Psoas muscle (tissue), 8 donors: ENCODE results near the gene FPGS. TPM values are rescaled to one million over a fixed set of nuclear protein-coding genes. Genes with fewer than 3 reads are reported as not detected.

Experiments
- ATAC-seq, 4 donors: fragments of 200-7000 bp; cut with Tn5 transposase; one replicate each; pipeline ENCODE4 v1.9.1; 2020; ENCODE audit warnings: moderate library complexity in 3 of 4, mild to moderate bottlenecking in 2 of 4
- DNase-seq, 2 donors: peaks; one replicate each; pipeline ENCODE4 v3.0.0-alpha.2; 2020
- H3K27ac ChIP-seq: fragments of 200-600 bp; one replicate; pipeline ENCODE4 v1.8.0; 2022
- H3K27me3 ChIP-seq, 3 donors: fragments of 200-600 bp in 1 of 3; one replicate each; pipeline versions ENCODE4 v1.6.1 to v1.8.0; 2013 to 2022; ENCODE audit warnings: low read length in 2 of 3, mild to moderate bottlenecking in 2 of 3, moderate library complexity in 1 of 3; ENCODE audit not compliant: insufficient read depth in 3 of 3
- H3K36me3 ChIP-seq, 2 donors: fragments of 200-600 bp in 1 of 2; one replicate each; pipeline versions ENCODE4 v1.6.1 to v1.8.0; 2013 to 2022; ENCODE audit warnings: low read depth in 1 of 2, mild to moderate bottlenecking in 1 of 2, moderate library complexity in 1 of 2; ENCODE audit not compliant: insufficient read depth in 1 of 2
- H3K4me1 ChIP-seq: fragments of 200-600 bp; one replicate; pipeline ENCODE4 v1.8.0; 2022
- H3K4me3 ChIP-seq: fragments of 200-600 bp; one replicate; pipeline ENCODE4 v1.8.0; 2022; ENCODE audit warnings: mild to moderate bottlenecking
- H3K9me3 ChIP-seq: fragments of 200-600 bp; one replicate; pipeline ENCODE4 v1.8.0; 2022
- WGBS, 3 donors: extraction: QIAGEN DNeasy Blood & Tissue Kit; methylation state at CpG; one replicate each; pipeline versions ENCODE4 v1.1.6 to v1.1.7; 2013; 5-methylcytosine and 5-hydroxymethylcytosine counted together
- intact Hi-C, 2 donors: fragments of 100-400 bp; cut with DNase I; formaldehyde crosslinking; loops; one replicate each; pipeline versions ENCODE4 v1.11.0 to v1.14.2; 2022
- polyA plus RNA-seq, 3 donors: library from polyadenylated mRNA; stranded (reverse); fragments of 200-250 nt; gene quantifications; one replicate each; pipeline ENCODE4 v1.2.3, GENCODE V29; 2013
- total RNA-seq, 4 donors: library from RNA; stranded (reverse); fragmentation: NEBNext Ultra II Directional in 2 of 4; extraction: Animal tissue kit (Norgen Biotek cat#: 25700) in 2 of 4; gene quantifications; one replicate each; pipeline versions ENCODE4 v1.2.1 to v1.2.4, GENCODE V29; 2021 to 2023
- TF ChIP-seq, protein P1 (sequence below): fragments of 200-600 bp; IDR thresholded peaks from one replicate; pipeline ENCODE4 v1.8.0; 2022; ENCODE audit warnings: antibody characterized with exemption
- donor health status: healthy with polysubstance abuse.
- donor health status: DM: no; HTN: no; CAD: no; lungs with moderate emphysema.
- donor health status: Bipolar disorder and iron deficiency.
- donor health status: healthy.
- donor health status: DM: yes; HTN: yes; CAD: no.
- donor health status: DM: no; HTN: no; CAD: no.
- donor health status: DM: no; HTN: no; CAD: no.
- donor health status: DM: yes; HTN: yes; CAD: no.

The FPGS gene
- total and polyA plus RNA-seq, 7 donors, result 21.9 to 61.9 (median 39.7) TPM

DNA sequence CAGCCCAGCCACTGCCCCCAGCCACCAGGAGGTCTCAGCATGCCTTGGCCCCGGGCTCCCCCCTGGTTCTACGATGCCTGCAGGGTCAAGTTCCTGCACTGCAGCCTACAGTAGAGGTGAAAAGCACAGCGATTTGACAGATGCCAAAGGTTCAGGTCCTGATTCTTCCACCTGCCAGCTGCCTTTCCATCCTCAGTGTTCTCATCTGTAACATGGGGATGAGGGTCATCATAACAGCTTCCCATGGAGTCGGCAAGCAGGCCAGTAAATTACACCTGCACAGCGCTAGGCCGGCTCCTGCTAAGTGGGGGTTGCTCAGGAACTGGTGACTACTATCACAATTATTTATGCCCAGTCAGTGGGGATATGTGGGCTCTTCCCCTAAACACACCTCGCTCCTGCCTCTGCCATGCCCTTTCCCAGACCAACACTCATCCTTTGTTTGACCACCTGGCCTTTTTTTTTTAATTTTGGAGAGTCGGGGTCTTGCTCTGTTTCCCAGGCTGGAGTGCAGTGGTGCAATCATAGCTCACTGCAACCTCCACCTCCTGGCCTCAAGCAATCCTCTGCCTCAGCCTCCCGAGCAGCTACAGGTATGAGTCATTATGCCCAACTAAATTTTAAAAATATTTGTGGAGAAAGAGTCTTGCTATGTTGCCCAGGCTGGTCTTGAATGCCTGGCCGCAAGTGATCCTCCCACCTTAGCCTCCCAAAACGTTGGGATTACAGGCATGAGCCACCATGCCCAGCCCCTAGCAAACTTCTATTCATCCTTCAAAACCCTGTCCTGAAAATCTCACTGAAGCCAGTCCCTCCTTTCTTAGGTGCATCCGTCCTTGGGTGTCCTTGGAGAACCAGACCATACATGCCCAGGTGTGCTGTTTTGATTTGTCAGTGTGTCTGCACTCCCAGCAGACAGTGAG lies 45.4 kb downstream of the FPGS start:
- TF ChIP-seq, protein P1, sequence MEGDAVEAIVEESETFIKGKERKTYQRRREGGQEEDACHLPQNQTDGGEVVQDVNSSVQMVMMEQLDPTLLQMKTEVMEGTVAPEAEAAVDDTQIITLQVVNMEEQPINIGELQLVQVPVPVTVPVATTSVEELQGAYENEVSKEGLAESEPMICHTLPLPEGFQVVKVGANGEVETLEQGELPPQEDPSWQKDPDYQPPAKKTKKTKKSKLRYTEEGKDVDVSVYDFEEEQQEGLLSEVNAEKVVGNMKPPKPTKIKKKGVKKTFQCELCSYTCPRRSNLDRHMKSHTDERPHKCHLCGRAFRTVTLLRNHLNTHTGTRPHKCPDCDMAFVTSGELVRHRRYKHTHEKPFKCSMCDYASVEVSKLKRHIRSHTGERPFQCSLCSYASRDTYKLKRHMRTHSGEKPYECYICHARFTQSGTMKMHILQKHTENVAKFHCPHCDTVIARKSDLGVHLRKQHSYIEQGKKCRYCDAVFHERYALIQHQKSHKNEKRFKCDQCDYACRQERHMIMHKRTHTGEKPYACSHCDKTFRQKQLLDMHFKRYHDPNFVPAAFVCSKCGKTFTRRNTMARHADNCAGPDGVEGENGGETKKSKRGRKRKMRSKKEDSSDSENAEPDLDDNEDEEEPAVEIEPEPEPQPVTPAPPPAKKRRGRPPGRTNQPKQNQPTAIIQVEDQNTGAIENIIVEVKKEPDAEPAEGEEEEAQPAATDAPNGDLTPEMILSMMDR, result no peak
- Histone ChIP-seq H3K9me3 (no peaks in the 10 kb centered on the region), H3K36me3 (peaks cover 0 to 13% of the 10 kb centered on the region in 2 donors), H3K27ac (no peak overlapping the region), H3K27me3 (no peaks in the 10 kb centered on the region), H3K4me3 (peak overlapping the region; percentile 74), H3K4me1 (peaks cover 6% of the 10 kb centered on the region)
- intact Hi-C loops, result no loop called here
- no peak for DNase-seq
- 76 to 77% (median 76%) methylated on average over 12 of the region's 12 CpGs for WGBS, 3 donors
- ATAC-seq, result no peak

DNA sequence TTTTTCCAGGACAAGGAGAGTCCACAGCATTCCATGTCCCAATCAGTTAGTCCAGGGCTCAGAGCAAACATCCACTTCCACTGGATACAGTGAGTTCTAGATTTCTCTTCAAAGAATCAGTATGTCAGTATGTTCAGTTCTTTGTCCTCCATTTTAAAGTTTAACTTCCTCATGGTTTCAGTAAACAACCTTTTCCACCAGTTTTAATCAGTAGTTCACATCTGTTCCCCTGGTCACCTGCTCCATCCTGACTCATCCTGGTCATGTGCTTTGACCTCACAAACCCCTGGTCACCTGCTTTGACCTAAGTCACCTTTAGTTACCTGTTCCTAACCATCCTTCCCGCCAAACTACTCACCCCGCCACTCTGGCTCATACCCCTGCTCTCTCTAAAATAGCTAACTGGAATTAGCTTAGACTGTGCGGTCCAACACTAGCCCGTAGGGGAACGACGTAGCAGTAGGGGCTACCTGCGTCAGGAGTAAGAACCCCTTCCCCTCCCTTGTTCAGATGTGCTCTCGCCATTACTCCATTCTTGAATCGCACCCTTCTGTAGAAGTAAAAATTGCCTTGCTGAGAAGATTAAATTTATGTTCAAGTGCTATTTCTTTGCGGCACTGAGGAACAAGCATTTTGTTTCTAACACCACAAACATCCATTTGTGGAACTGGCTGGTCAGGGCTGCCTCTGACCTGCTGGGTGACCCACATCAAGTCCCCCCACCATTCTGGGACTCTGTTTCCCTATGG lies 46.2 kb downstream of the FPGS start:
- TF ChIP-seq, protein P1, result no peak
- 86 to 88% (median 87%) methylated on average over 10 of the region's 10 CpGs for WGBS, 3 donors
- Histone ChIP-seq H3K4me1 (peaks cover 8% of the 10 kb centered on the region), H3K36me3 (peaks cover 0 to 10% of the 10 kb centered on the region in 2 donors), H3K4me3 (peak overlapping the region; percentile 74), H3K9me3 (no peaks in the 10 kb centered on the region), H3K27me3 (no peaks in the 10 kb centered on the region), H3K27ac (peak overlapping the region; percentile 51)
- ATAC-seq (no peak), DNase-seq (no peak)
- intact Hi-C loops, result no loop called here

DNA sequence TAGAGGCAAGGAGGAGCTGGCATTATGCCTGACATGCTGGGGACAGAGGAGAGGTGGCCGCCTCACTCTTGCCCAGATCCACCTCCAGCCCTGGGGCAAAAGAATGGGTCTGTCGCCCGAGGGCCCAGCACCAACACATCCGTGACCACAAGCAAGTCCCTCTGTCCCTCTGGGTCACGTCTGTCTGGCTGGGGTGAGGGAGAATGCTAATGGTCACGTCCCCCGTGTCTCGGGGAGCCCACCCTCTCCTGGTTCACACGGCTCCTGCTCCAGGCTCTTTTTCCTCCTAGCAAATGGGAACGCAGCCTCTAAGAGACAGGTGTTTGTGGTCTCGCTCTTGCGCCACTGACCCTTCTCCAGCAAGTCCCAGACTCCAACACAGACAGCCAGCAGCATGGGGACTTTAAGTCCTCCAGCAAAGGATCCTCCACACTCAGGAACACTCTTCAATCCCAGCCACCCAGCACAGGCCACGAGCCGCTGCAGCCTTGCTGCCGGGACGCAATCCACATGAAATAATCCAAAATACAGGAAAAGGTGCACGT lies 47.7 kb downstream of the FPGS start:
- Histone ChIP-seq H3K4me3 (peak overlapping the region; percentile 74), H3K4me1 (peaks cover 8% of the 10 kb centered on the region)

DNA sequence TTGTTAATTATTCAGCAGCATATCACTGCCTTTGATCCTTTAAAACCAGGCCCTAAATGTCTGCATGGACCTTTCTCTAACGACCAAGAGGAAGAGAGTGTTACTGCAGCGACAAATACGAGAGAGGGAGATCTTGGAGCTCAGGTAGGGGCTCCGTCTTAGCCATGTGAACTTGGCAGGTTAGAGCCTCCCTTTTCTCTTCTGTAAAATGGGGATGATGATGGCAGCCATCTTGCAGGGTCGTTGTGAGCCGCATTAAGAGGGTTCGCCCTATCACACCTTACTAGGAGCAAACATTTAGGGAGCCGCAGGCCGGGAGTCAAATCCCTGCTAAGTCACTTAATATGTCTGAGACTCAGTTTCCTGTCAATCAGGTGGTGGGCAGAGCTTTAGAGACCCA lies 50.1 kb downstream of the FPGS start:
- TF ChIP-seq, protein P1, result no peak
- Histone ChIP-seq H3K4me1 (peaks cover 12% of the 10 kb centered on the region), H3K4me3 (peak overlapping the region; percentile 74), H3K36me3 (peaks cover 0 to 10% of the 10 kb centered on the region in 2 donors), H3K9me3 (no peaks in the 10 kb centered on the region), H3K27ac (peak overlapping the region; percentile 51), H3K27me3 (no peaks in the 10 kb centered on the region)
- ATAC-seq, result no peak
- 73 to 81% (median 78%) methylated on average over 9 of the region's 9 CpGs for WGBS, 3 donors
- DNase-seq, result no peak
- intact Hi-C loops, result no loop called here

More for the DNA sequence above, 47.7 kb downstream of the FPGS start:
- TF ChIP-seq, protein P1, result no peak
- Histone ChIP-seq H3K36me3 (peaks cover 0 to 10% of the 10 kb centered on the region in 2 donors), H3K9me3 (no peaks in the 10 kb centered on the region), H3K27ac (peak overlapping the region; percentile 51), H3K27me3 (no peaks in the 10 kb centered on the region)
- 71 to 75% (median 73%) methylated on average over 17 of the region's 17 CpGs for WGBS, 3 donors
- no peak for ATAC-seq
- no peak for DNase-seq
- intact Hi-C loops, result no loop called here
